Peyer's patch (tissue), 4 donors: ENCODE results near the gene TDRD6.

ENCODE experiments used
- POLR2A ChIP-seq, 2 donors: fragments of 450-650 bp; IDR thresholded peaks; one replicate each; pipeline ENCODE4 v1.5.1; 2017; ENCODE audit warnings: antibody characterized with exemption in 2 of 2, mild to moderate bottlenecking in 2 of 2, moderate library complexity in 2 of 2
- TF ChIP-seq, protein P1 (sequence below), 6 experiments: fragments of 450-650 bp in 4 of 6; fragments of 200-600 bp in 2 of 6; sonication (generic) in 1 of 6; IDR thresholded peaks; one replicate each; pipeline ENCODE4 v1.5.1; 2017 to 2019; ENCODE audit warnings: antibody characterized with exemption in 6 of 6, mild to moderate bottlenecking in 3 of 6, moderate library complexity in 1 of 6

DNA sequence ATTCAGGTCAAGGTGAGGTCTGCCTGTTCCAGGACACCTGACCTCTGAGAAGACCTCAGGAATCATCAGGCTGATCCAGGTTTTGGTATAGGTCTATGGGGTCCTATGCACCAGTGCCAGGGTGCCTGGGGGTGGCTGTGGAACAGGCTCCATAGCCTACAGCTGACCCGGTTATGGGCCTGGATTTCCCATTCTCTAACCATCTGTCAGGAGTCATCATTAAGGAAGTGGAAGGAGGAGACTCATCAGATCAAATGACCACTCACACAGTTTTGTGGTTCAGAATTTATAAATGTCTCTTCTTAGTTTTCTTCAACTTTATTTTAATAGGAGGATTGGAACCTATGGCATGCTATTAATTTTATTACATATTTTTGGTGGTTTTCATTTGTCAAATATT lies 32.7 kb downstream of the TDRD6 start:
- TF ChIP-seq POLR2A (IDR thresholded peaks at IDR 0.05), result no peak
- TF ChIP-seq, protein P1, sequence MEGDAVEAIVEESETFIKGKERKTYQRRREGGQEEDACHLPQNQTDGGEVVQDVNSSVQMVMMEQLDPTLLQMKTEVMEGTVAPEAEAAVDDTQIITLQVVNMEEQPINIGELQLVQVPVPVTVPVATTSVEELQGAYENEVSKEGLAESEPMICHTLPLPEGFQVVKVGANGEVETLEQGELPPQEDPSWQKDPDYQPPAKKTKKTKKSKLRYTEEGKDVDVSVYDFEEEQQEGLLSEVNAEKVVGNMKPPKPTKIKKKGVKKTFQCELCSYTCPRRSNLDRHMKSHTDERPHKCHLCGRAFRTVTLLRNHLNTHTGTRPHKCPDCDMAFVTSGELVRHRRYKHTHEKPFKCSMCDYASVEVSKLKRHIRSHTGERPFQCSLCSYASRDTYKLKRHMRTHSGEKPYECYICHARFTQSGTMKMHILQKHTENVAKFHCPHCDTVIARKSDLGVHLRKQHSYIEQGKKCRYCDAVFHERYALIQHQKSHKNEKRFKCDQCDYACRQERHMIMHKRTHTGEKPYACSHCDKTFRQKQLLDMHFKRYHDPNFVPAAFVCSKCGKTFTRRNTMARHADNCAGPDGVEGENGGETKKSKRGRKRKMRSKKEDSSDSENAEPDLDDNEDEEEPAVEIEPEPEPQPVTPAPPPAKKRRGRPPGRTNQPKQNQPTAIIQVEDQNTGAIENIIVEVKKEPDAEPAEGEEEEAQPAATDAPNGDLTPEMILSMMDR (IDR thresholded peaks at IDR 0.05), result no peak
